ENCODE measurements around the gene IQGAP2. TPM values are rescaled to one million over a fixed set of nuclear protein-coding genes. Genes with fewer than 3 reads are reported as not detected.
A peak's percentile ranks its signal among the peaks of the same experiment; 100 is the strongest.

Gene IQGAP2
- total RNA-seq, 2 experiments from 2014 or later: 37.7 to 39.1 TPM

- ChIA-PET CTCF (interaction anchor here (1.1 to 5.0 kb wide), 2 partner anchors 10 to 84 kb away, joined by 3 to 36 read pairs; no protein-coding TSS in a partner anchor), POLR2A (interaction anchor here (0.8 kb wide), 1 partner anchor 132 kb away, joined by 3 read pairs; no protein-coding TSS in a partner anchor)
- Mint-ChIP-seq H3K9me3 (no peaks in the 10 kb centered on the region), H3K4me1 (ENCODE audit: low read depth) (peaks cover 16% of the 10 kb centered on the region), H3K27me3 (no peaks in the 10 kb centered on the region), H3K27ac (no peak overlapping the region), H3K36me3 (ENCODE audit: low read depth) (peaks cover 24% of the 10 kb centered on the region), H3K4me3 (no peak overlapping the region)
- no peak for DNase-seq
- ATAC-seq: no peak
- intact Hi-C loops (cut with micrococcal nuclease): no loop called here
- no peak for TF ChIP-seq CTCF (IDR thresholded peaks at IDR 0.05)
Measured at GRCh38 chr5:76690037-76690679, 287.1 kb downstream of the IQGAP2 start.

GRCh38 chr5:76690704-76691466 lies 287.8 kb downstream of the IQGAP2 start:
- no peak for TF ChIP-seq CTCF (IDR thresholded peaks at IDR 0.05)
- Mint-ChIP-seq H3K27me3 (no peaks in the 10 kb centered on the region), H3K36me3 (ENCODE audit: low read depth) (peaks cover 22% of the 10 kb centered on the region), H3K4me1 (ENCODE audit: low read depth) (peaks cover 16% of the 10 kb centered on the region), H3K27ac (peak overlapping the region; percentile 76), H3K4me3 (no peak overlapping the region), H3K9me3 (no peaks in the 10 kb centered on the region)
- no peak for ATAC-seq
- DNase-seq: no peak
- POLR2A ChIA-PET: interaction anchor here (0.8 kb wide), 1 partner anchor 133 kb away, joined by 3 read pairs; no protein-coding TSS in a partner anchor
- CTCF ChIA-PET: interaction anchor here (5.0 kb wide), 1 partner anchor 83 kb away, joined by 36 read pairs; no protein-coding TSS in a partner anchor
- intact Hi-C loops (cut with micrococcal nuclease): no loop called here

- no peak for TF ChIP-seq CTCF (IDR thresholded peaks at IDR 0.05)
- intact Hi-C loops (cut with micrococcal nuclease): no loop called here
- H3K4me1 Mint-ChIP-seq (ENCODE audit: low read depth): peaks cover 16% of the 10 kb centered on the region
- peak; percentile 74 for ATAC-seq
- peak overlapping the region; percentile 76 for H3K27ac Mint-ChIP-seq
- H3K4me3 Mint-ChIP-seq: no peak overlapping the region
- H3K9me3 Mint-ChIP-seq: no peaks in the 10 kb centered on the region
- peaks cover 18% of the 10 kb centered on the region for H3K36me3 Mint-ChIP-seq (ENCODE audit: low read depth)
- ChIA-PET POLR2A (interaction anchor here (0.7 kb wide), 1 partner anchor 12 kb away, joined by 3 read pairs; no protein-coding TSS in a partner anchor), CTCF (interaction anchor here (1.1 to 5.0 kb wide), 3 partner anchors 12 to 87 kb away, joined by 3 to 36 read pairs (median 3); no protein-coding TSS in a partner anchor)
- no peak for DNase-seq
- H3K27me3 Mint-ChIP-seq: no peaks in the 10 kb centered on the region
Measured at GRCh38 chr5:76691467-76692273, 288.6 kb downstream of the IQGAP2 start.

- peak overlapping the region; percentile 55 for H3K27ac Mint-ChIP-seq
- ChIA-PET POLR2A (interaction anchor here (0.7 to 0.8 kb wide), 2 partner anchors 12 to 53 kb away, joined by 3 read pairs; no protein-coding TSS in a partner anchor), CTCF (interaction anchor here (1.1 to 5.0 kb wide), 3 partner anchors 12 to 87 kb away, joined by 3 to 36 read pairs (median 3); no protein-coding TSS in a partner anchor)
- peaks cover 14% of the 10 kb centered on the region for H3K36me3 Mint-ChIP-seq (ENCODE audit: low read depth)
- H3K4me3 Mint-ChIP-seq: no peak overlapping the region
- intact Hi-C loops (cut with micrococcal nuclease): no loop called here
- peaks cover 16% of the 10 kb centered on the region for H3K4me1 Mint-ChIP-seq (ENCODE audit: low read depth)
- H3K9me3 Mint-ChIP-seq: no peaks in the 10 kb centered on the region
- no peak for ATAC-seq
- TF ChIP-seq CTCF (IDR thresholded peaks at IDR 0.05): no peak
- no peaks in the 10 kb centered on the region for H3K27me3 Mint-ChIP-seq
- no peak for DNase-seq
Measured at GRCh38 chr5:76692274-76692540, 289.1 kb downstream of the IQGAP2 start.
